ENCODE results near the gene MRPS5.
"Not testable (repeated sequence)": the region's sequence is repeated elsewhere in the genome, so short reads cannot be mapped to it uniquely, and the experiment has no call there.

The MRPS5 gene

DNA sequence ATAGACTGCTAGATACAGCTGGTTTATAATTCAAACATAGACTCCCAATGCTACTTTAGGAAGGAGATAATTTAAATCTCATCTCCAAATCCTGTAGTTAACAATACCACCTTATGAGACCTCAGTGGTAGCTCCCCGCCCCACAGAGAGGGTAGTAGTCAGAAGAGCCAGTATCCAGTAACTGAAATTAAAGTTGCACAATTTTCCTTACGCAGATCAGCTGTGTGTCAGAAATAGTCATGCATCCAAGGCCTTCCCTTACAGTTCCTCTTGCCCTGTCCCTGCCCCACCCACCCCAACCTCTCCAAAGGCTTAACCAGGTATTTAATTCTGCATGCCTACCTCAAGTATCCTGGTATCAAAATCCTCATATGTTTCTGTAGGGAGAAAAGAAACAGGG is 15.5 kb downstream of the MRPS5 start:
- no peak overlapping the region for H3K4me2 ChIP-seq
- H3K4me3 ChIP-seq: no peak overlapping the region
- no peaks in the 10 kb centered on the region for H3K9me3 ChIP-seq (replicated peaks in 1 of 11)
- no peak overlapping the region for H3K27ac ChIP-seq
- peaks cover 0 to 34% (median 19%) of the 10 kb centered on the region in 11 experiments; a peak in 13 of 22 replicates for H4K20me1 ChIP-seq
- no peak overlapping the region for H3K9ac ChIP-seq
- no peak for TF ChIP-seq Cebpa-rat (IDR thresholded peaks at IDR 0.05)
- no peaks in the 10 kb centered on the region for H3K4me1 ChIP-seq
- no peaks in the 10 kb centered on the region for H3K27me3 ChIP-seq
- H3K36me3 ChIP-seq: peaks cover 94 to 100% (median 100%) of the 10 kb centered on the region in 11 experiments

DNA sequence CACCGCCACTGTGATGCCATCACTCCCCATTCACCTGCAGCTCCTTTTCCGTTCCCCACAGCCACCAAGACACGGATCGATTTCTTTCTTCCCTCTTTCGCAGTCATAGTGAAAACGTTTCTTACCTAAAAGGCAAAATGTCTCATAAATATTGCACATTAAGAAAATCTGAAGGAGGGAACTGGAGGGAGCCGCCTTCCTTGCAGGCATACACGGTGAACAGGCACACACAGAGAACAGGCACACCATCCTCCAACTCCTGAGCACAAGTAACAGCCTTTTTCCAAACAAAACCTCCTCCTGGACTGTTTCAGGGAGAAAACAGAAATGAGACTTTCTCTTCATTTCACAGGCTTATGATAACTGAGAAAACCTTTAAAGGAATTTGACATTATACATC is 17.0 kb downstream of the MRPS5 start:
- H3K36me3 ChIP-seq: peaks cover 94 to 100% (median 100%) of the 10 kb centered on the region in 11 experiments
- no peaks in the 10 kb centered on the region for H3K4me1 ChIP-seq
- H3K9me3 ChIP-seq (replicated peaks in 1 of 11): peaks cover 0 to 11% (median 8%) of the 10 kb centered on the region in 11 experiments; a peak in 14 of 22 replicates
- H3K9ac ChIP-seq: no peak overlapping the region
- H3K27ac ChIP-seq: no peak overlapping the region
- H3K4me3 ChIP-seq: no peak overlapping the region
- H3K27me3 ChIP-seq: no peaks in the 10 kb centered on the region
- no peak overlapping the region for H3K4me2 ChIP-seq
- TF ChIP-seq Cebpa-rat (IDR thresholded peaks at IDR 0.05): no peak
- peaks cover 0 to 26% (median 10%) of the 10 kb centered on the region in 11 experiments; a peak in 10 of 22 replicates for H4K20me1 ChIP-seq

DNA sequence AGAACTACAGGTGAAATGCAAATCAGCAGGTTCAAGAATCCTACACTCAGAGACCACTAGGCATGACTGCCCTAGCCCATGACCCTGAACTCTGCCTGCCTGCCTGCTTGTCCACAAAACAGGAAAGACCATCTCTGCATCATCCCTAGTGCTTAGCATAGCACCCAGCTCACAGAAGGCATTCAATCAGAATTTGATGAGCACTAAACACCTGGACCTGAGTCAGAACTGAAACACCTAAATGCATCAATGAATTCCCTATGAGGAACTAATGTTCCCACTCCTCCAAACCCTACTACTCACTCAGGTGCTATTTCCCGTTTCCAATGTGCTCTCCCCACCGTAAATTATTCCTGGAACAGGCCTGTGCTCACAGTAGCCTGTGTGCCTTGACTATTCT is 21.7 kb downstream of the MRPS5 start:
- H3K9ac ChIP-seq: no peak overlapping the region
- no peak overlapping the region for H3K4me3 ChIP-seq
- peaks cover 16 to 34% (median 29%) of the 10 kb centered on the region in 11 experiments for H3K9me3 ChIP-seq (replicated peaks in 1 of 11)
- no peak overlapping the region for H3K27ac ChIP-seq
- H3K4me2 ChIP-seq: no peak overlapping the region
- peaks cover 0 to 29% (median 7%) of the 10 kb centered on the region in 11 experiments; a peak in 9 of 22 replicates for H4K20me1 ChIP-seq
- no peaks in the 10 kb centered on the region for H3K4me1 ChIP-seq
- H3K36me3 ChIP-seq: peaks cover 75 to 100% (median 83%) of the 10 kb centered on the region in 11 experiments
- no peaks in the 10 kb centered on the region for H3K27me3 ChIP-seq
- TF ChIP-seq Cebpa-rat (IDR thresholded peaks at IDR 0.05): no peak

DNA sequence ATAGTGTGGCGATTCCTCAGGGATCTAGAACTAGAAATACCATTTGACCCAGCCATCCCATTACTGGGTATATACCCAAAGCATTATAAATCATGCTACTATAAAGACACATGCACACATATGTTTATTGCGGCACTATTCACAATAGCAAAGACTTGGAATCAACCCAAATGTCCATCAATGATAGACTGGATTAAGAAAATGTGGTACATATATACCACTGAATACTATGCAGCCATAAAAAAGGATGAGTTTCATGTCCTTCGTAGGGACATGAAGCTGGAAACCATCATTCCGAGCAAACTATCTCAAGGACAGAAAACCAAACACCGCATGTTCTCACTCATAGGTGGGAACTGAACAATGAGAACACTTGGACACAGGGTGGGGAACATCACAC is 23.3 kb downstream of the MRPS5 start:
- H3K27me3 ChIP-seq, H3K4me3 ChIP-seq, H3K9ac ChIP-seq, H3K4me2 ChIP-seq, H3K4me1 ChIP-seq, H3K27ac ChIP-seq: not testable (repeated sequence)
- Histone ChIP-seq H3K36me3 (peaks cover 65 to 100% (median 83%) of the 10 kb centered on the region in 11 experiments), H3K9me3 (replicated peaks in 1 of 11) (peaks cover 16 to 34% (median 29%) of the 10 kb centered on the region in 11 experiments), H4K20me1 (peaks cover 0 to 45% (median 7%) of the 10 kb centered on the region in 11 experiments; a peak in 10 of 22 replicates)

DNA sequence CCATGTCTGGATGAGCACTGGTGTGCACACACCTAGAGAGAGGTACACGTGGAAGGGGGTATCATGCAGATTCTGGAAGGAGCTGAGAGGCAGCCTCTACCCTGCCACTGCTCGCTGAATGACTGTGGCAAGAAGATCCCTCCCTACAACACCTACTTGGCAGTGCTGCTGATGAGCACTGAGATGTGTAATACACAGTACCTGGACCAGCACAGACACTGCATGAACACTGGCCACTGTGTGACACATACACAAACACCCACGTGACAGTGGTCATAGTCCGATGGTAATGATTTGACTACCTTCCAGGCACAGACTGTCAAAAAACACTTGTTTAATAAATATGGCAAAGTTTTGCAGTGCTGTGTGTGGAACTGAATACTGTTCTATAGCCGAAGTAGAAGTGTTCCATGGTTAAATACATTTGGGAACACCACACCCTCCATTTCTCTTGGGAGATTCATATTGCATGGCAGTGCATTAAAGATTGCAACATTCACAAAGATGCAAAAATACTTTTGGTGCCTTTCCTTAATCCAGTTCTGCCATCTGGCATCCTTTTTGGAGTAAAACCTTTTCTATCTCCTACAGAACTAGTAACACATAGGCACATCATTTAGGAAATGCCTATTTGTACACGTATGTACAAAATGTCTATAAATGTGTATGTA is 29.6 kb downstream of the MRPS5 start:
- TF ChIP-seq Cebpa-rat (IDR thresholded peaks at IDR 0.05): no peak
- Histone ChIP-seq H3K27me3 (no peaks in the 10 kb centered on the region), H3K36me3 (peaks cover 63 to 98% (median 84%) of the 10 kb centered on the region in 11 experiments), H3K27ac (no peak overlapping the region), H3K9me3 (replicated peaks in 1 of 11) (peaks cover 0 to 2% (median 0%) of the 10 kb centered on the region in 11 experiments; a peak in 3 of 22 replicates), H3K9ac (no peak overlapping the region), H3K4me3 (no peak overlapping the region), H4K20me1 (peaks cover 0 to 63% (median 20%) of the 10 kb centered on the region in 11 experiments; a peak in 16 of 22 replicates), H3K4me1 (no peaks in the 10 kb centered on the region), H3K4me2 (no peak overlapping the region)

- Histone ChIP-seq H3K27ac (no peak overlapping the region), H4K20me1 (peaks cover 0 to 25% (median 14%) of the 10 kb centered on the region in 11 experiments; a peak in 11 of 22 replicates), H3K9me3 (replicated peaks in 1 of 11) (no peaks in the 10 kb centered on the region), H3K27me3 (no peaks in the 10 kb centered on the region), H3K4me2 (no peak overlapping the region), H3K9ac (no peak overlapping the region), H3K36me3 (peaks cover 70 to 87% (median 78%) of the 10 kb centered on the region in 11 experiments), H3K4me3 (no peak overlapping the region), H3K4me1 (no peaks in the 10 kb centered on the region)
- TF ChIP-seq Cebpa-rat (IDR thresholded peaks at IDR 0.05): no peak
Observed at GRCh38 chr2:95087379-95087778, 34.2 kb downstream of the MRPS5 start.

- no peak overlapping the region for H3K27ac ChIP-seq
- no peaks in the 10 kb centered on the region for H3K27me3 ChIP-seq
- H4K20me1 ChIP-seq: peaks cover 0 to 15% (median 2%) of the 10 kb centered on the region in 11 experiments; a peak in 7 of 22 replicates
- H3K4me2 ChIP-seq: no peak overlapping the region
- H3K36me3 ChIP-seq: peaks cover 57 to 73% (median 65%) of the 10 kb centered on the region in 11 experiments
- no peak for TF ChIP-seq Cebpa-rat (IDR thresholded peaks at IDR 0.05)
- H3K9me3 ChIP-seq (replicated peaks in 1 of 11): no peaks in the 10 kb centered on the region
- no peak overlapping the region for H3K4me3 ChIP-seq
- no peak overlapping the region for H3K9ac ChIP-seq
- no peaks in the 10 kb centered on the region for H3K4me1 ChIP-seq
Observed at GRCh38 chr2:95086017-95086416, 35.6 kb downstream of the MRPS5 start.

DNA sequence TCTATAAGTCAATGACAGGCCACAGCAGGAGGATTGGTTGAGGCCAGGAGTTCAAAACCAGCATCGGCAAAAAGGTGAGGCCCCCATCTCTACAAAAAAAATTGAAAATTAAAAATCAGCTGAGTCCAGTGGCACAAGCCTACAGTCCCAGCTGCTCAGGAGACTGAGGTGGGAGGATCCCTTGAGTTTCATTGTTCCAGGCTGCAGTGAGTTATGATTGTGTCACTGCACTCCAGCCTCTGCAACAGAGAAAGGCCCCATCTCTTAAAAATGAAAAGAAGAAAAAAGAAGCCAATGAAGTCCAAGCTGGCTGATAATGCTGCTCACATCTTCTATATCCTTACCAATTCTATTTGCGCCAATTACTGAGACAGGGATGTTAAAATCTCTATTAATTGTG is 39.1 kb downstream of the MRPS5 start:
- Histone ChIP-seq H3K9me3 (replicated peaks in 1 of 11) (no peaks in the 10 kb centered on the region), H4K20me1 (no peaks in the 10 kb centered on the region; a peak in 2 of 22 replicates), H3K4me2 (no peak overlapping the region), H3K9ac (no peak overlapping the region), H3K36me3 (peaks cover 27 to 41% (median 32%) of the 10 kb centered on the region in 11 experiments), H3K27me3 (peaks cover 0 to 6% (median 0%) of the 10 kb centered on the region in 11 experiments; a peak in 1 of 22 replicates), H3K4me3 (no peak overlapping the region), H3K27ac (no peak overlapping the region), H3K4me1 (peaks cover 0 to 14% (median 2%) of the 10 kb centered on the region in 10 experiments; a peak in 11 of 20 replicates)
- no peak for TF ChIP-seq Cebpa-rat (IDR thresholded peaks at IDR 0.05)

DNA sequence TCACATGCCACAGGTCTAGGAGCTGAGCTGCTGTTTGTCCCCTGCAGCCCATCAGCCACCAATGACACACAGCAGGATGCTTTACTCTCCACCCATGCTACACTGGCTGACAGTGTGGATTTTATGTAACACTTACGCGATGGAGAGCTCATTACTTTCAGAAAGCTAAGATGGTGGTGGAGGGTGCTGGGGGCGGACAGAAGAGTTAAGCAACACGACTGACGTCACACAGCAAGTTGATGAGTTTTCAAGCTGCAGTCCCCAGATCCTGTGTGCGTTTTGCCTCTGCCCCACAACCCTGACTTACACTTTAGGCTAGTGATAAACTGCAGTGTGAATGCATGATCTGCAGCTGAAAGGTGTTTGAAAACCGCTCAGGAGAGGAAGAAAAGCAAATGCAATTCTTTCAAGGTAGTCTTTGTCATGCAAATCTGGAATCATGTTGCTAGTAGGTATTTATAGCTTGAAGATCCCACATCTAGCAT is 42.4 kb downstream of the MRPS5 start:
- Histone ChIP-seq H3K27ac (no peak overlapping the region), H3K4me3 (no peak overlapping the region), H3K4me2 (no peak overlapping the region), H3K9me3 (replicated peaks in 1 of 11) (no peaks in the 10 kb centered on the region), H3K9ac (no peak overlapping the region), H3K4me1 (peaks cover 6 to 46% (median 34%) of the 10 kb centered on the region in 10 experiments), H3K36me3 (peaks cover 0 to 9% (median 0%) of the 10 kb centered on the region in 11 experiments; a peak in 4 of 22 replicates), H3K27me3 (peaks cover 0 to 34% (median 0%) of the 10 kb centered on the region in 11 experiments; a peak in 5 of 22 replicates), H4K20me1 (no peaks in the 10 kb centered on the region; a peak in 3 of 22 replicates)
- no peak for TF ChIP-seq Cebpa-rat (IDR thresholded peaks at IDR 0.05)

Data from BLaER1 treated with 17β-estradiol and CSF1 and Interleukin-3, amounts not matched to agents 10 nM and 100 nM (cell line).